ENCODE results near the gene HECTD1. TPM values are rescaled to one million over a fixed set of nuclear protein-coding genes. Genes with fewer than 3 reads are reported as not detected.

The HECTD1 gene
- total RNA-seq, 1 experiment from 2014 or later, result 160 TPM

GRCh38 chr14:31200702-31200990 lies 6.9 kb downstream of the HECTD1 start:
- Histone ChIP-seq H3K4me3 (replicated peaks in 1 of 2; ENCODE audit: low read depth in 1 of 2, low read length in 2 of 2) (peak overlapping the region in 1 of 2 experiments; percentile 16; a peak in 1 of 4 replicates), H3K27me3 (ENCODE audit: insufficient read depth, low read length) (no peaks in the 10 kb centered on the region), H4K20me1 (ENCODE audit: insufficient read depth) (peaks cover 3% of the 10 kb centered on the region; the same call in 1 of the 2 replicates), H3K9ac (ENCODE audit: low read length) (peak overlapping the region; percentile 49), H3K9me2 (ENCODE audit: insufficient read depth) (no peaks in the 10 kb centered on the region), H3K27ac (ENCODE audit: low read depth, low read length) (peak overlapping the region; percentile 82), H3K79me2 (ENCODE audit: insufficient read depth, low read length) (peaks cover 99% of the 10 kb centered on the region), H3K9me3 (ENCODE audit: control insufficient read depth in 1 of 2, insufficient read depth in 1 of 2, low read depth in 1 of 2, low read length in 2 of 2) (no peaks in the 10 kb centered on the region), H3K36me3 (ENCODE audit: control insufficient read depth in 1 of 2, insufficient read depth in 2 of 2, low read length in 2 of 2) (peaks cover 0 to 10% of the 10 kb centered on the region in 2 experiments; a peak in 1 of 4 replicates), H2AFZ (ENCODE audit: low read depth, low read length, poor library complexity, severe bottlenecking) (no peak overlapping the region), H3K4me1 (ENCODE audit: control insufficient read depth in 1 of 2, insufficient read depth in 2 of 2, low read length in 2 of 2) (peaks cover 70 to 77% of the 10 kb centered on the region in 2 experiments), H3K4me2 (ENCODE audit: low read length) (peak overlapping the region; percentile 56)
- intact Hi-C loops (cut with micrococcal nuclease), result loop anchor here (10.0 kb wide), 1 partner anchor 154 kb away; no protein-coding TSS in a partner anchor
- ATAC-seq (no peak), DNase-seq (ENCODE audit: low read depth, low spot score) (no peak)
- ChIA-PET CTCF (interaction anchor here (0.7 kb wide), 1 partner anchor 29 kb away, joined by 3 read pairs; no protein-coding TSS in a partner anchor), RAD21 (ENCODE audit: low non-redundant PET in 1 of 2, low total read pairs in 2 of 2, uncharacterized antibody in 2 of 2, unreplicated experiment in 2 of 2) (no interaction called here), POLR2A (interaction anchor here (1.0 to 1.1 kb wide), 2 partner anchors 8 to 13 kb away, joined by 3 to 4 read pairs; no protein-coding TSS in a partner anchor)
- TF ChIP-seq TCF7L2 (IDR thresholded peaks at IDR 0.05; ENCODE audit: borderline replicate concordance, extremely low read depth, insufficient read depth, insufficient read length), result no peak
- no peak for TF ChIP-seq CTCF (IDR thresholded peaks at IDR 0.05 in 2 of 3, conservative IDR thresholded peaks at IDR 0.05 in 1 of 3; ENCODE audit: borderline replicate concordance in 1 of 3, insufficient read depth in 1 of 3, low read depth in 2 of 3, low read length in 2 of 3)
- no peak for TF ChIP-seq SIN3A (IDR thresholded peaks at IDR 0.05; ENCODE audit: low read depth)
- no TSS peak for BruUV-seq (replicated peaks)

- H4K20me1 ChIP-seq (ENCODE audit: insufficient read depth), result no peaks in the 10 kb centered on the region
- no peaks in the 10 kb centered on the region for H3K36me3 ChIP-seq (ENCODE audit: control insufficient read depth in 1 of 2, insufficient read depth in 2 of 2, low read length in 2 of 2)
- no peak for TF ChIP-seq JUND (IDR thresholded peaks at IDR 0.05)
- no peak for TF ChIP-seq POLR2AphosphoS5 (IDR thresholded peaks at IDR 0.05; ENCODE audit: low read depth, low read length)
- no peak for TF ChIP-seq REST (IDR thresholded peaks at IDR 0.05; ENCODE audit: low read depth)
- TF ChIP-seq, protein P1, sequence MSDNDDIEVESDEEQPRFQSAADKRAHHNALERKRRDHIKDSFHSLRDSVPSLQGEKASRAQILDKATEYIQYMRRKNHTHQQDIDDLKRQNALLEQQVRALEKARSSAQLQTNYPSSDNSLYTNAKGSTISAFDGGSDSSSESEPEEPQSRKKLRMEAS (IDR thresholded peaks at IDR 0.05), result no peak
- no peak for TF ChIP-seq CEBPB (IDR thresholded peaks at IDR 0.05; ENCODE audit: low read depth)
- TF ChIP-seq RAD21 (IDR thresholded peaks at IDR 0.05; ENCODE audit: low read depth), result no peak
- no peak for TF ChIP-seq SIN3A (IDR thresholded peaks at IDR 0.05; ENCODE audit: low read depth)
- no peak for TF ChIP-seq FOSL1 (IDR thresholded peaks at IDR 0.05; ENCODE audit: low read depth)
- no peak for TF ChIP-seq CBX3 (IDR thresholded peaks at IDR 0.05; ENCODE audit: low read depth)
- no peak for TF ChIP-seq SRF (IDR thresholded peaks at IDR 0.05; ENCODE audit: low read depth)
- TF ChIP-seq ZFX (IDR thresholded peaks at IDR 0.05), result no peak
- TF ChIP-seq SP1 (IDR thresholded peaks at IDR 0.05; ENCODE audit: low read depth), result no peak
- no peak for TF ChIP-seq TCF7L2 (IDR thresholded peaks at IDR 0.05; ENCODE audit: borderline replicate concordance, extremely low read depth, insufficient read depth, insufficient read length)
- TF ChIP-seq POLR2A (IDR thresholded peaks at IDR 0.05; ENCODE audit: borderline replicate concordance, extremely low read depth, insufficient read depth, insufficient read length), result no peak
- no peak for TF ChIP-seq EGR1 (IDR thresholded peaks at IDR 0.05; ENCODE audit: low read depth)
- H3K9me3 ChIP-seq (ENCODE audit: control insufficient read depth in 1 of 2, insufficient read depth in 1 of 2, low read depth in 1 of 2, low read length in 2 of 2), result no peaks in the 10 kb centered on the region
- intact Hi-C loops (cut with micrococcal nuclease), result no loop called here
- no TSS peak for BruUV-seq (replicated peaks)
- no peak overlapping the region for H2AFZ ChIP-seq (ENCODE audit: low read depth, low read length, poor library complexity, severe bottlenecking)
- no peak overlapping the region for H3K9ac ChIP-seq (ENCODE audit: low read length)
- peak overlapping the region; percentile 68 for H3K4me2 ChIP-seq (ENCODE audit: low read length)
- peak overlapping the region; percentile 93 for H3K27ac ChIP-seq (ENCODE audit: low read depth, low read length)
- DNase-seq (ENCODE audit: low read depth, low spot score), result no peak
- ChIA-PET CTCF (no interaction called here), POLR2A (no interaction called here), RAD21 (ENCODE audit: low non-redundant PET in 1 of 2, low total read pairs in 2 of 2, uncharacterized antibody in 2 of 2, unreplicated experiment in 2 of 2) (no interaction called here)
- no peak overlapping the region for H3K4me3 ChIP-seq (replicated peaks in 1 of 2; ENCODE audit: low read depth in 1 of 2, low read length in 2 of 2)
- H3K4me1 ChIP-seq (ENCODE audit: control insufficient read depth in 1 of 2, insufficient read depth in 2 of 2, low read length in 2 of 2), result peaks cover 89 to 92% of the 10 kb centered on the region in 2 experiments
- no peaks in the 10 kb centered on the region for H3K27me3 ChIP-seq (ENCODE audit: insufficient read depth, low read length)
- H3K79me2 ChIP-seq (ENCODE audit: insufficient read depth, low read length), result peaks cover 99% of the 10 kb centered on the region
- ATAC-seq, result no peak
- H3K9me2 ChIP-seq (ENCODE audit: insufficient read depth), result no peaks in the 10 kb centered on the region
These were observed 9.9 kb downstream of the HECTD1 start for GRCh38 chr14:31197671-31198070.

All from HCT116 (cell line).